Omental fat pad (tissue), 4 donors: ENCODE measurements around the gene HSPA9. TPM values are rescaled to one million over a fixed set of nuclear protein-coding genes. Genes with fewer than 3 reads are reported as not detected.

Experiments
- ATAC-seq: fragments of 150-250 bp; one replicate; pipeline ENCODE4 v1.9.1; 2016; ENCODE audit warnings: mild to moderate bottlenecking, moderate library complexity; ENCODE audit not compliant: low FRiP score
- DNase-seq: peaks from one replicate; pipeline ENCODE4 v3.0.0-alpha.2; 2019; ENCODE audit warnings: low spot score
- total RNA-seq, 4 donors: library from RNA; depleted of rRNA; stranded (reverse); fragments of >200 nt; gene quantifications; one replicate each; pipeline ENCODE4 v1.1.0, GENCODE V29; 2016
- TF ChIP-seq, protein P1 (sequence below), 3 donors: fragments of 450-650 bp; IDR thresholded peaks; one replicate each; pipeline ENCODE4 v1.5.1; 2016 to 2017; ENCODE audit warnings: antibody characterized with exemption in 3 of 3, mild to moderate bottlenecking in 3 of 3, moderate library complexity in 2 of 3

The HSPA9 gene
- total RNA-seq, 4 donors from 2014 or later: 212 to 482 (median 318) TPM

DNA sequence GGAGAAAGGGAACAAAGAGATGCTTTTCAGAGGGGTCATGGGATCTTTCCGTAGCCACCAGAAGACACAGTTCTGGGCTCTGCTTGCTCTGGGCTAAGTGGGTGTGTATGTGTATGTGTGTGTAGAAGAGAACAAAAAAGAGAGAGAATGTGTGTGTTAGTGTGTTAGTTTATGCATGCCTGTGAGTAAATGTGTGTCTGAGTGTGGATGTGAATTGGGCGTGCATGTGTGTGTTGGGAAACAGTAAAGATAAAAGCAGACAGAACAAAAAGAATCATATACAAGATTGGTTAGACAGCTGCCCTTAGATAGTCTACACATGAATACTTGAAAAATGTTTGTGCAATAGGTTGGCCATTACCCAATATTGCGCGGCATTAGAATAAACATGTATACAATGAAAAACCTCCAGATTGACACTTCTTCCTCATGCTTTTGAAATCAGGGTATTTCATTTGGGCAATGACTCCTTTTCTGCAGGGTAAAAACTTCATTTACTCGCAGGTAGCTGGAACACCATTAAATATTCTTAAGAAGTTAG lies 36.5 kb upstream of the HSPA9 start:
- DNase-seq (no peak), ATAC-seq (no peak)
- TF ChIP-seq, protein P1, sequence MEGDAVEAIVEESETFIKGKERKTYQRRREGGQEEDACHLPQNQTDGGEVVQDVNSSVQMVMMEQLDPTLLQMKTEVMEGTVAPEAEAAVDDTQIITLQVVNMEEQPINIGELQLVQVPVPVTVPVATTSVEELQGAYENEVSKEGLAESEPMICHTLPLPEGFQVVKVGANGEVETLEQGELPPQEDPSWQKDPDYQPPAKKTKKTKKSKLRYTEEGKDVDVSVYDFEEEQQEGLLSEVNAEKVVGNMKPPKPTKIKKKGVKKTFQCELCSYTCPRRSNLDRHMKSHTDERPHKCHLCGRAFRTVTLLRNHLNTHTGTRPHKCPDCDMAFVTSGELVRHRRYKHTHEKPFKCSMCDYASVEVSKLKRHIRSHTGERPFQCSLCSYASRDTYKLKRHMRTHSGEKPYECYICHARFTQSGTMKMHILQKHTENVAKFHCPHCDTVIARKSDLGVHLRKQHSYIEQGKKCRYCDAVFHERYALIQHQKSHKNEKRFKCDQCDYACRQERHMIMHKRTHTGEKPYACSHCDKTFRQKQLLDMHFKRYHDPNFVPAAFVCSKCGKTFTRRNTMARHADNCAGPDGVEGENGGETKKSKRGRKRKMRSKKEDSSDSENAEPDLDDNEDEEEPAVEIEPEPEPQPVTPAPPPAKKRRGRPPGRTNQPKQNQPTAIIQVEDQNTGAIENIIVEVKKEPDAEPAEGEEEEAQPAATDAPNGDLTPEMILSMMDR (IDR thresholded peaks at IDR 0.05): no peak

DNA sequence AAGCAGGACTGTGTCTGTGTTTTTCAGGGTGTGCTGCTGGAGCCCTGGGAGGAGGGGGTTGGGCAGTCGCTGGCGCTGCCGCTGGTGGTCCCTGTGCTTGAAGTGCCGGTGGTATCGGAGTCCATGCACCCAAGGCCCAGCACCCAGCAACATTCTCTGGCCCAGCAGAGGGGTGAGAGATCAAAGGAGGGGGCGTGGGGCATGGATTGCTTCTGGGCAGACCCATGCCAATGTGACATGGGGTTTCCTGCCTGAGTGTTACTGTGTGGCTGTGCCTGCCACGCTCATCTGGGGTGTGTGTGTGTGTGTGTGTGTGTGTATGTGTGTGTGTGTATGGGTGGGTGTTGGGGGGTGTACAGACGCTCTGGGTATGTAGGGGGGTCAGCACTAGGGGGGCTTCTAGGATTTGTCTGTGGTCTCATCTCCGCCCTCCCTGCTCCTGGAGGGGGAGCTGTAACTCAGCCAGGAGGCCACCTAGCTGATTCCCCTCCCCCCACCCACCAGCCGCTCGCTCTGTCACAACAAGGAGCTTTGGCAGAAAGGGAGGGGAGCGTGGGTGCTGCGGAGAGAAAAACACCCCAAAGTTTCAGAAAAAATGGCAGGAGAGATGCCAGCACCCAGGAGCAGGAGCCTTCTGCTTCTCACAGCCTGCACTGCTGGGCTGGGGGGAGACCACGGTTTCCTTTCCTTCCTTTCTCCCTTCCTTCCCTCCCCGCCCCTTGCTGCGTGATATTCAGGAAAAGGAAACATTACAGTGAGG lies 35.9 kb upstream of the HSPA9 start:
- TF ChIP-seq, protein P1 (IDR thresholded peaks at IDR 0.05): no peak
- ATAC-seq (no peak), DNase-seq (no peak)

DNA sequence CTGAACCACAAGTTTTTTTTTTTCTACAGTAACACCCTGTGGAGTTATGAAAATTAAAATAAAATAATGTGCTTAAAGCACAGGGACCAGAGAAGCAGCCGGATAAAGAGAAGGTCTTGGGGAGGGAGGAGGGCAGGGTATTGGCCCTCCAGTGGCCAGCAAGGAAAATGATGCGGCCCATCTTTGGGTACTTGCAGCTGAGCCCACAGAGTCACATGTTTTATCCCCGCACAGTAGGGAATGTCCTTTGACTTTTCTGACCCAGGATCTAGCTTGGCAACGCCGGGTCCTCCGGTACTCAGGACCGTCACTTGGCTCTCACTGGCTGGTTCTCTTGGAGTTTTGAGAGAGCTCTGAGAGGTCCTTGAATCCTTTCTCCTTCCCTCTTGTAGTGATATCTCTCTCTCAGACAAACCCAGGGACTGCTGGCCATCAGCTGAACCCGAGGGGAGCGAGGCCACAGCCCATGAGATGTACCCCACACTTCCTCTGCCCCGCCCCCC lies 35.3 kb upstream of the HSPA9 start:
- ATAC-seq (no peak), DNase-seq (no peak)
- TF ChIP-seq, protein P1 (IDR thresholded peaks at IDR 0.05): no peak

GRCh38 chr5:138606378-138607064 lies 31.3 kb upstream of the HSPA9 start:
- ATAC-seq (no peak), DNase-seq (no peak)
- TF ChIP-seq, protein P1 (IDR thresholded peaks at IDR 0.05): no peak

GRCh38 chr5:138605254-138605972 lies 30.2 kb upstream of the HSPA9 start:
- DNase-seq (no peak), ATAC-seq (no peak)
- TF ChIP-seq, protein P1 (IDR thresholded peaks at IDR 0.05): no peak

DNA sequence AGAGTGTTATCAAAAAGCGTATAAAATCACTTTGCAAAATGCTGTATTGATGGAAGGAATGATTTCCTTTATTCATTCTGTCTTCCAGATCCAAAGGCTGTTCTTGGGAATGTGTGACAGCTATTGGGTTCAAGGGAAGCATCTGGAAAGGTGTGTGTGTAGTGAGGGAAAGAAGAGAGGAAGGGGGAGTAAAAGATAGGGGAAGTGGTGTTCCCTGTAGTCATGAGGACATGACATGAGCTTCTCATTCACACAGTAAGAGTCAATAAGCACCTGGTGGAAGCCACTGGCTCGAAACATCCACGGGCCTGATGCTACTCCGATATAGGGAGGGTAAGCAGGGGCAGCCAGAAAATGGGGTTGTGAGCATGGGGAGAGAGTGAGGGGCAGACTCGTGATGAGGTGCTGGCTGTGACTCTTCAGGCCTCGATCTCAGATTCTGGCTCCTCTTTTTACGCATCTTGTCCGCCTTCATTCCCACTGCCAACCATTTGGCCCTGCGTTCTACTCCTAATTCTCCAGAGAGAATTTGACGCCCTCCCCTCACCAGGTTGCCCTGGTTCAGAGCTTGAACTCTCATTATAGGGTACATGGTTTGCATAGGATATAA lies 29.1 kb upstream of the HSPA9 start:
- DNase-seq (no peak), ATAC-seq (no peak)
- TF ChIP-seq, protein P1 (IDR thresholded peaks at IDR 0.05): no peak
